CD4-positive, alpha-beta T cell (primary cell): ENCODE data around the gene C9orf43. TPM values are rescaled to one million over a fixed set of nuclear protein-coding genes. Genes with fewer than 3 reads are reported as not detected.

ENCODE experiments used
- ATAC-seq: fragments of 200-7000 bp; cut with Tn5 transposase; one replicate; pipeline ENCODE4 v1.10.0; 2022; ENCODE audit warnings: mild to moderate bottlenecking; ENCODE audit not compliant: poor library complexity
- CTCF ChIA-PET: fragments of 350-600 bp; sonication (Branson Sonifier 250); formaldehyde crosslinking; loops from one replicate; lab custom pipeline; 2021; ENCODE audit warnings: antibody characterized with exemption, inconsistent platforms; lab: Charles Lee
- POLR2A ChIA-PET: fragments of 350-600 bp; sonication (Branson Sonifier 250); formaldehyde crosslinking; loops from one replicate; lab custom pipeline; 2021; ENCODE audit warnings: antibody characterized with exemption, inconsistent platforms; lab: Charles Lee
- DNase-seq, 14 experiments: peaks; one replicate each; pipeline ENCODE4 v3.0.0-alpha.2; 2013 to 2020; ENCODE audit warnings: mixed read lengths in 2 of 14
- H3K27ac ChIP-seq, 2 donors: one replicate each; pipeline versions ENCODE4 v1.5.1 to v1.7.0; 2013; ENCODE audit warnings: low read length in 2 of 2, low read depth in 1 of 2, mild to moderate bottlenecking in 1 of 2
- H3K27me3 ChIP-seq, 2 experiments: 1 replicate in 1 of 2; 2 replicates in 1 of 2; pipeline versions ENCODE4 v1.6.1 to v1.7.0; 2013; ENCODE audit warnings: low read length in 2 of 2, control low read depth in 1 of 2, mild to moderate bottlenecking in 1 of 2, moderate library complexity in 1 of 2; ENCODE audit not compliant: insufficient read depth in 2 of 2, control insufficient read depth in 1 of 2
- H3K36me3 ChIP-seq: one replicate; pipeline ENCODE4 v1.6.1; 2013; ENCODE audit warnings: low read length, control low read depth; ENCODE audit not compliant: insufficient read depth
- H3K4me1 ChIP-seq: one replicate; pipeline ENCODE4 v1.6.1; 2013; ENCODE audit warnings: low read length, control low read depth; ENCODE audit not compliant: insufficient read depth
- H3K4me3 ChIP-seq: one replicate; pipeline ENCODE4 v1.5.1; 2013; ENCODE audit warnings: mild to moderate bottlenecking, low read length, moderate library complexity
- H3K9me3 ChIP-seq, 2 experiments: 1 replicate in 1 of 2; 2 replicates in 1 of 2; pipeline versions ENCODE4 v1.6.1 to v1.7.0; 2013; ENCODE audit warnings: low read length in 2 of 2, mild to moderate bottlenecking in 2 of 2, control low read depth in 1 of 2, moderate library complexity in 1 of 2; ENCODE audit not compliant: control insufficient read depth in 1 of 2, insufficient read depth in 1 of 2
- H3K27ac Mint-ChIP-seq: one replicate; pipeline ENCODE4 v1.8.0; 2020; ENCODE audit warnings: mixed read lengths
- H3K27me3 Mint-ChIP-seq: one replicate; pipeline ENCODE4 v1.8.0; 2021; ENCODE audit warnings: mixed read lengths
- H3K36me3 Mint-ChIP-seq: one replicate; pipeline ENCODE4 v1.8.0; 2021; ENCODE audit warnings: low read depth, mixed read lengths
- H3K4me1 Mint-ChIP-seq: one replicate; pipeline ENCODE4 v1.8.0; 2021; ENCODE audit warnings: low read depth, mixed read lengths
- H3K4me3 Mint-ChIP-seq: one replicate; pipeline ENCODE4 v1.8.0; 2020; ENCODE audit warnings: mild to moderate bottlenecking, mixed read lengths
- H3K9me3 Mint-ChIP-seq: one replicate; pipeline ENCODE4 v1.8.0; 2020; ENCODE audit warnings: mixed read lengths
- CTCF ChIP-seq: fragments of 200-600 bp; IDR thresholded peaks from one replicate; pipeline ENCODE4 v1.8.0; 2022; ENCODE audit warnings: antibody characterized with exemption, mild to moderate bottlenecking
- intact Hi-C, 2 experiments: fragments of 100-400 bp; cut with DNase I in 1 of 2; cut with micrococcal nuclease in 1 of 2; formaldehyde crosslinking; loops; one replicate each; pipeline versions ENCODE4 v1.15.1 to v1.9.0; 2023 to 2025; cut with DNase I, micrococcal nuclease
- total RNA-seq, 174 experiments: library from RNA in 2 of 174; stranded (reverse) in 2 of 174; gene quantifications; one replicate each; pipeline ENCODE4 v1.2.3 and lab custom pipeline; 2021 to 2026

The C9orf43 gene
- total RNA-seq, 2 experiments from 2014 or later = 0.60 to 0.95 TPM

GRCh38 chr9:113461943-113462342, 51.4 kb downstream of the C9orf43 start:
- no peaks in the 10 kb centered on the region for H3K27me3 Mint-ChIP-seq
- no peak for TF ChIP-seq CTCF
- Histone ChIP-seq H3K4me1 (no peaks in the 10 kb centered on the region), H3K9me3 (no peaks in the 10 kb centered on the region), H3K27ac (no peak overlapping the region), H3K27me3 (no peaks in the 10 kb centered on the region), H3K36me3 (no peaks in the 10 kb centered on the region), H3K4me3 (no peak overlapping the region)
- intact Hi-C loops = no loop called here
- no peak for DNase-seq
- no peaks in the 10 kb centered on the region for H3K4me1 Mint-ChIP-seq
- POLR2A ChIA-PET = no interaction called here
- H3K27ac Mint-ChIP-seq = no peak overlapping the region
- no peak for ATAC-seq
- H3K36me3 Mint-ChIP-seq = no peaks in the 10 kb centered on the region
- CTCF ChIA-PET = no interaction called here
- H3K4me3 Mint-ChIP-seq = no peak overlapping the region
- no peaks in the 10 kb centered on the region for H3K9me3 Mint-ChIP-seq

- Mint-ChIP-seq H3K27ac (no peak overlapping the region), H3K9me3 (peaks cover 5% of the 10 kb centered on the region), H3K27me3 (no peaks in the 10 kb centered on the region), H3K4me3 (no peak overlapping the region), H3K4me1 (no peaks in the 10 kb centered on the region), H3K36me3 (no peaks in the 10 kb centered on the region)
- ChIA-PET POLR2A (no interaction called here), CTCF (no interaction called here)
- DNase-seq = no peak
- no peaks in the 10 kb centered on the region for H3K27me3 ChIP-seq
- H3K27ac ChIP-seq = no peak overlapping the region
- no peak for ATAC-seq
- H3K4me1 ChIP-seq = no peaks in the 10 kb centered on the region
- no peaks in the 10 kb centered on the region for H3K36me3 ChIP-seq
- H3K4me3 ChIP-seq = no peak overlapping the region
- TF ChIP-seq CTCF = no peak
- intact Hi-C loops = no loop called here
- no peaks in the 10 kb centered on the region for H3K9me3 ChIP-seq
These were observed 52.3 kb downstream of the C9orf43 start for GRCh38 chr9:113462781-113463286.

- Mint-ChIP-seq H3K27me3 (no peaks in the 10 kb centered on the region), H3K36me3 (no peaks in the 10 kb centered on the region), H3K27ac (no peak within 1 kb of the TSS), H3K9me3 (peaks cover 5% of the 10 kb centered on the region), H3K4me1 (no peaks in the 10 kb centered on the region), H3K4me3 (no peak within 1 kb of the TSS)
- no peak for TF ChIP-seq CTCF
- Histone ChIP-seq H3K27ac (no peak within 1 kb of the TSS), H3K9me3 (no peaks in the 10 kb centered on the region), H3K36me3 (no peaks in the 10 kb centered on the region), H3K4me1 (no peaks in the 10 kb centered on the region), H3K4me3 (no peak within 1 kb of the TSS), H3K27me3 (no peaks in the 10 kb centered on the region)
- no peak for ATAC-seq
- ChIA-PET CTCF (no interaction called here), POLR2A (no interaction called here)
- no peak for DNase-seq
- intact Hi-C loops = no loop called here
These were observed 53.1 kb downstream of the C9orf43 start, which contains the start of gene RGS3 for GRCh38 chr9:113463418-113464285. Gene RGS3, plus strand, starts transcription at chr9:113463727. Its CDS starts 76 bp downstream, at chr9:113463803.
